ENCODE results near the gene PNRC1. TPM values are rescaled to one million over a fixed set of nuclear protein-coding genes. Genes with fewer than 3 reads are reported as not detected.
A peak's percentile ranks its signal among the peaks of the same experiment; 100 is the strongest.

Gene PNRC1
- total and polyA plus RNA-seq, 2 donors (not counting 1 experiment from before 2014, with no cell fraction given) = 158 to 486 TPM

DNA sequence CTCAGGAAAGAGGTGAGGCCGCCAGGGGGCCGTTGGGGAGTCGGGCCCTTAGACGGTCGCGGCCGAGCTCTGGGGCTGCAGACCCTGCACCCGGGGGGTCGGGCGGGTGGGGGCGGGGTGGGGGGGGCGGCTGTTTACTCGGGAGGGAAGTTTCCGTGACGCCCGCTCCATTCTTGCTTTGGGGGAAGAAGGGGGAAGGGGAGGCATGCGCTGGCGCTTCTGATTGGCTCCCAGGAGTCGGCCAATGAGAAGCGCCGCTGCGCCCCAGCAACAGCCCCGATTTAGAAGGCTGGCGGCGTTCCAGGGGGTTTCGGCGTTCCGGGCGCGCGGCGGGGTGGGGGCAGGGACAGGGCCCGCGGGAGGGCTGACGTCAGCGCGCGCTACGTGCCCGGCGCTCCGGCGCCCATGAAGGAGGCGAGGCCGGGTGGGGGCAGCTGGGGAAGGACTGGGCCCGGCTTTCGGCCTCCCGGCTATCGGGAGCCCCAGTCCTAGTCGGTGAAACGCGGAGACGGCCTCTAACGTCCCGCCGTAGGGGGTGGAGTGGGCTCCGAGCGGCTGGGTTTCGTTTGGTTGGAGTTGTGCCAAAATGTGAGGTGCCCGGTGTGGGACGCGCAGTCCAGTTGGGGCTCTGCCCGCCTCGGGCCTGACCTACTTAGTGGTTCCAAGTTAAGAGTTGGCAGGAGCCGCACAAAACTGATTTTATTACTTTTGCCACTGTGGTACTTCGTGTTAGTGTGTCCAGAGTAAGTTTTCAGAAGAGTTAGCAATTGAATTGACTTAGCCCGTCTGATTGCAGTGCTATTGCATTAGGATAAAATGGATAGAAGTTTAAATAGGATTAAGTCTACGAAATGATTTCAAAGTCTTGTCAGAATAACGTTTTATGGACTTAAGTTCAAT lies 1.1 kb downstream of the PNRC1 start:
- Histone ChIP-seq H3K27me3 (replicated peaks in 1 of 4; ENCODE audit: control extremely low read depth in 1 of 4, control insufficient read depth in 3 of 4, insufficient read depth in 4 of 4, low read length in 3 of 4) (no peaks in the 10 kb centered on the region), H4K20me1 (ENCODE audit: control insufficient read depth, insufficient read depth, low read length, poor library complexity, severe bottlenecking) (peaks cover 51% of the 10 kb centered on the region), H3K79me2 (ENCODE audit: control insufficient read depth, insufficient read depth, low read length) (peaks cover 73% of the 10 kb centered on the region), H3K9ac (ENCODE audit: low read length) (peak overlapping the region; percentile 100), H2AFZ (ENCODE audit: insufficient read depth, low read depth, low read length, poor library complexity, severe bottlenecking) (no peak overlapping the region), H3K4me3 (ENCODE audit: control extremely low read depth in 1 of 5, extremely low read depth in 1 of 5, insufficient read depth in 1 of 5, low read depth in 2 of 5, low read length in 4 of 5) (peak overlapping the region; percentile 94 to 100 (median 99)), H3K4me2 (replicated peaks; ENCODE audit: low read depth, low read length, poor library complexity, severe bottlenecking) (peak overlapping the region; percentile 83), H3K4me1 (ENCODE audit: control insufficient read depth in 2 of 2, insufficient read depth in 2 of 2, low read length in 2 of 2) (peaks cover 25 to 29% of the 10 kb centered on the region in 2 donors), H3K36me3 (replicated peaks in 1 of 2; ENCODE audit: control extremely low read depth in 1 of 2, control insufficient read depth in 1 of 2, extremely low read depth in 1 of 2, insufficient read depth in 2 of 2, low read length in 1 of 2) (peaks cover 0 to 38% of the 10 kb centered on the region in 2 experiments), H3K9me3 (ENCODE audit: control extremely low read depth in 1 of 3, control insufficient read depth in 2 of 3, insufficient read depth in 1 of 3, low read length in 2 of 3) (no peaks in the 10 kb centered on the region), H3K27ac (ENCODE audit: low read length in 2 of 2) (peak overlapping the region; percentile 99)
- Mint-ChIP-seq H3K4me1 (peaks cover 42% of the 10 kb centered on the region), H3K4me3 (peak overlapping the region; percentile 94), H3K9me3 (ENCODE audit: insufficient read depth) (no peaks in the 10 kb centered on the region), H3K27me3 (no peaks in the 10 kb centered on the region), H3K27ac (peak overlapping the region; percentile 96)
- intact Hi-C loops (cut with micrococcal nuclease) = loop anchor here (2.0 to 10.0 kb wide), 4 partner anchors 99 to 1927 kb away; partner anchors contain the start of genes CASP8AP2 and ZNF292
- peak; percentile 99 for DNase-seq
- ChIA-PET POLR2A (interaction anchor here (0.6 to 3.1 kb wide), 12 partner anchors 9 to 557 kb away, joined by 3 to 40 read pairs (median 4); partner anchors contain the start of genes LYRM2, PM20D2, RNGTT and UBE2J1), CTCF (interaction anchor here (0.6 to 6.4 kb wide), 3 partner anchors 64 to 527 kb away, joined by 3 to 33 read pairs (median 8); partner anchors contain the start of gene PM20D2)
- TF ChIP-seq EZH2 (IDR thresholded peaks at IDR 0.05; ENCODE audit: borderline replicate concordance, insufficient read depth, low read depth, low read length, poor library complexity, severe bottlenecking) = no peak
- TF ChIP-seq, protein P1, sequence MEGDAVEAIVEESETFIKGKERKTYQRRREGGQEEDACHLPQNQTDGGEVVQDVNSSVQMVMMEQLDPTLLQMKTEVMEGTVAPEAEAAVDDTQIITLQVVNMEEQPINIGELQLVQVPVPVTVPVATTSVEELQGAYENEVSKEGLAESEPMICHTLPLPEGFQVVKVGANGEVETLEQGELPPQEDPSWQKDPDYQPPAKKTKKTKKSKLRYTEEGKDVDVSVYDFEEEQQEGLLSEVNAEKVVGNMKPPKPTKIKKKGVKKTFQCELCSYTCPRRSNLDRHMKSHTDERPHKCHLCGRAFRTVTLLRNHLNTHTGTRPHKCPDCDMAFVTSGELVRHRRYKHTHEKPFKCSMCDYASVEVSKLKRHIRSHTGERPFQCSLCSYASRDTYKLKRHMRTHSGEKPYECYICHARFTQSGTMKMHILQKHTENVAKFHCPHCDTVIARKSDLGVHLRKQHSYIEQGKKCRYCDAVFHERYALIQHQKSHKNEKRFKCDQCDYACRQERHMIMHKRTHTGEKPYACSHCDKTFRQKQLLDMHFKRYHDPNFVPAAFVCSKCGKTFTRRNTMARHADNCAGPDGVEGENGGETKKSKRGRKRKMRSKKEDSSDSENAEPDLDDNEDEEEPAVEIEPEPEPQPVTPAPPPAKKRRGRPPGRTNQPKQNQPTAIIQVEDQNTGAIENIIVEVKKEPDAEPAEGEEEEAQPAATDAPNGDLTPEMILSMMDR (IDR thresholded peaks at IDR 0.05) = no peak
- 0% methylated on average over 55 of the region's 69 CpGs for WGBS (ENCODE audit: insufficient coverage)
- peak; percentile 54 for ATAC-seq (ENCODE audit: low read depth)
